ENCODE measurements around the gene ETV3L. TPM values are rescaled to one million over a fixed set of nuclear protein-coding genes. Genes with fewer than 3 reads are reported as not detected.

The ETV3L gene
- total RNA-seq, 4 donors from 2014 or later = not detected

DNA sequence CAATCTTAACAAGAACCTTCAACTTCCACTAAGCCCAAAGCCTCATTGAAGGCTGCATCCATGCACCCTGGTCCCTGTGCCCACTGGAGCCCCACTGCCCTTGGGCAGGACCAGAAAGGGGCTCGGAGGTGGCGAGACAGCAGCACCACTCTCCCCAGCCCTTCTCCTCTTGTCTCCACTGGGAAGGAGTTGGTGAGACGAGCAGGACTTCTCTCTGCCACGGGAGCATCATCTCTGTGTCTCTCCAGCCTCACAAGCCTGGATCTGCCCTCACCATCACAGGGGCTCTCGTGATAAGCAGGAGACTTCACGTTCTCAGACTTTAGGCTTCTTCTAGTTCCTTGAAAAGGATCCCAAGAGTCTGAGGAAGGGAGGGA, 7.2 kb upstream of the ETV3L start:
- Histone ChIP-seq H3K36me3 (no peaks in the 10 kb centered on the region), H3K27ac (no peak overlapping the region), H3K4me1 (peaks cover 0 to 9% (median 0%) of the 10 kb centered on the region in 3 donors), H3K27me3 (peaks cover 0 to 65% (median 0%) of the 10 kb centered on the region in 4 donors), H3K9me3 (no peaks in the 10 kb centered on the region), H3K4me3 (no peak overlapping the region)
- DNase-seq = no peak
- intact Hi-C loops (cut with DNase I) = no loop called here
- no peak for TF ChIP-seq POLR2A (IDR thresholded peaks at IDR 0.05)
- TF ChIP-seq, protein P1, sequence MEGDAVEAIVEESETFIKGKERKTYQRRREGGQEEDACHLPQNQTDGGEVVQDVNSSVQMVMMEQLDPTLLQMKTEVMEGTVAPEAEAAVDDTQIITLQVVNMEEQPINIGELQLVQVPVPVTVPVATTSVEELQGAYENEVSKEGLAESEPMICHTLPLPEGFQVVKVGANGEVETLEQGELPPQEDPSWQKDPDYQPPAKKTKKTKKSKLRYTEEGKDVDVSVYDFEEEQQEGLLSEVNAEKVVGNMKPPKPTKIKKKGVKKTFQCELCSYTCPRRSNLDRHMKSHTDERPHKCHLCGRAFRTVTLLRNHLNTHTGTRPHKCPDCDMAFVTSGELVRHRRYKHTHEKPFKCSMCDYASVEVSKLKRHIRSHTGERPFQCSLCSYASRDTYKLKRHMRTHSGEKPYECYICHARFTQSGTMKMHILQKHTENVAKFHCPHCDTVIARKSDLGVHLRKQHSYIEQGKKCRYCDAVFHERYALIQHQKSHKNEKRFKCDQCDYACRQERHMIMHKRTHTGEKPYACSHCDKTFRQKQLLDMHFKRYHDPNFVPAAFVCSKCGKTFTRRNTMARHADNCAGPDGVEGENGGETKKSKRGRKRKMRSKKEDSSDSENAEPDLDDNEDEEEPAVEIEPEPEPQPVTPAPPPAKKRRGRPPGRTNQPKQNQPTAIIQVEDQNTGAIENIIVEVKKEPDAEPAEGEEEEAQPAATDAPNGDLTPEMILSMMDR (IDR thresholded peaks at IDR 0.05) = no peak
- 51 to 63% methylated on average over 6 of the region's 6 CpGs for WGBS, 2 donors

DNA sequence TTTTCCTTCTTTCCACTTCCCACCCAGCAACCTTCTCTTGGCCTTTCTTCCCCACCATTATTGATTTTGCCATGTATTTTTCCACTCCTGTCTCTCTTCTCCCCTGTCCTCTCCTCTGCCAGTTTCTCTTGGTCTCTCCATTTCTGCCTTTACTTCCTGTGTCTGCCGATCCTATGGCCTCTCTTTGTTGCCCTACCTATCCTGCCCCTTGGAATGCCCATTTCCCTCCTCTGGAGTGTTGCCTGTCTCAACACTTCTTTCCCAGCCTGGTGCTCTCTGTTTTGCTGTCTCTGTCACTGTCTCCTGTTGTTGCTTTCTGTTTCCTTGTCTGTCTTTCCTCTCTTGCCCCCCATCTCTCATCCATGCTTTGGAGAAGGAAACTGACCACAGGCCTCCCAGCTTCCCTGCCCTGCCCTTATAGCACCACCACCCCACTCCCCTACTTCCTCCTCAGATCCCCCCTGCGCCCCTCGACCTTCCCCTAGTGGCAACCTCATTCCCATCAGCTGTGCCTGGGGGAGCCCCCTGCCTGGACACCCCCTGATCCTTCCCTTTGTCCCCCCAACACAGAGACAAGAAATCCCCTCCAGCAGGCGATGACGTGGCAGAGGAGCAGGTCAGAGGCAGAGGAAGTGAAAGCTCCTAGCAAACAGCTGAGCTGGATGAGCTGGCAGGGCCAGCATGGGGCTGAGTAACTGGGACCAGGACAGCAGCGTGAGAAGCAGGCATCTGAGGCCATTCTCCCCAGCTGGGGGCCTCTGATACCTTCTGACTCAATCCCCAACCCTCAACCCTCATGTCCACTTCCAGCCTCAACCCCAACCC, 6.6 kb upstream of the ETV3L start:
- Histone ChIP-seq H3K4me3 (no peak overlapping the region), H3K36me3 (no peaks in the 10 kb centered on the region), H3K4me1 (peaks cover 0 to 9% (median 0%) of the 10 kb centered on the region in 3 donors), H3K9me3 (no peaks in the 10 kb centered on the region), H3K27ac (no peak overlapping the region), H3K27me3 (peaks cover 0 to 59% (median 0%) of the 10 kb centered on the region in 4 donors)
- intact Hi-C loops (cut with DNase I) = no loop called here
- no peak for DNase-seq
- no peak for TF ChIP-seq POLR2A (IDR thresholded peaks at IDR 0.05)
- TF ChIP-seq, protein P1 (IDR thresholded peaks at IDR 0.05) = no peak
- 23 to 52% methylated on average over 3 to 6 of the region's 6 CpGs for WGBS, 2 donors

DNA sequence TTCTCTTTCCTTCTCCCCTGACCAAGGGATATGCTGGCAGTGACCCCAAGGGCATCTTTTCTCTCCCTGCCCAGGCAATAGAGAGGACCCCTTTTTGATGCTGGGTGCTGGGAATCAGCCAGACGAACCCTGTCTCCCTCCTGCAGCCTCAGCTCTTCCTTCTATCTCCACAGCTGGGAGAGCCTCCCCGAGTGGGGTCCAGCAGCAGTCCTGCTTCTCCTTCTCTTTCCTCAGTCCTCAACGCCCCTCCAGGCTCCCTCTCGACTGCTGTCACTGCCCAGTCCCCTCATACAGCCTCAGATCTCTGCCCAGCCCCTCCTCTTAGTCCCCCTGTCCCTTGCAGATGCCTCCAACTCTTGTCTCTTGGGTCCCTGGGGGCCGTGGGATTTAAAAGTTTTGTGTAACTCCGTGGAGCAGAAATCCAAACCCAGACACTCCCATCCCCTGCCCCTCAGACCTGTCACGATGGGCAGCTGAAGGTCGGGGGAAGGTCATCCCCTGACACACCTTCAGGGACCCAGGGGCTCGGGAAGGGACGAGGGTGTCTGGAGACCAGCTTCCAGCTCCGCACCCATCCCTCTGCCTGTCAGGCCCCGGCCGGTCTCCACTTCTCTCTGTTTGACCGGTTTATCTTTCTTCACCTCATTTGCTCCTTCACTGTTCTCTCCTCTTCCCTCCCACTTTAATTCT, 5.8 kb upstream of the ETV3L start:
- intact Hi-C loops (cut with DNase I) = no loop called here
- H3K27ac ChIP-seq = no peak overlapping the region
- peaks cover 0 to 52% (median 0%) of the 10 kb centered on the region in 4 donors for H3K27me3 ChIP-seq
- DNase-seq = no peak
- peaks cover 0 to 9% (median 0%) of the 10 kb centered on the region in 3 donors for H3K4me1 ChIP-seq
- 68 to 70% methylated on average over 13 to 14 of the region's 14 CpGs for WGBS, 2 donors
- no peaks in the 10 kb centered on the region for H3K36me3 ChIP-seq
- TF ChIP-seq, protein P1 (IDR thresholded peaks at IDR 0.05) = no peak
- no peak for TF ChIP-seq POLR2A (IDR thresholded peaks at IDR 0.05)
- H3K9me3 ChIP-seq = no peaks in the 10 kb centered on the region
- no peak overlapping the region for H3K4me3 ChIP-seq

DNA sequence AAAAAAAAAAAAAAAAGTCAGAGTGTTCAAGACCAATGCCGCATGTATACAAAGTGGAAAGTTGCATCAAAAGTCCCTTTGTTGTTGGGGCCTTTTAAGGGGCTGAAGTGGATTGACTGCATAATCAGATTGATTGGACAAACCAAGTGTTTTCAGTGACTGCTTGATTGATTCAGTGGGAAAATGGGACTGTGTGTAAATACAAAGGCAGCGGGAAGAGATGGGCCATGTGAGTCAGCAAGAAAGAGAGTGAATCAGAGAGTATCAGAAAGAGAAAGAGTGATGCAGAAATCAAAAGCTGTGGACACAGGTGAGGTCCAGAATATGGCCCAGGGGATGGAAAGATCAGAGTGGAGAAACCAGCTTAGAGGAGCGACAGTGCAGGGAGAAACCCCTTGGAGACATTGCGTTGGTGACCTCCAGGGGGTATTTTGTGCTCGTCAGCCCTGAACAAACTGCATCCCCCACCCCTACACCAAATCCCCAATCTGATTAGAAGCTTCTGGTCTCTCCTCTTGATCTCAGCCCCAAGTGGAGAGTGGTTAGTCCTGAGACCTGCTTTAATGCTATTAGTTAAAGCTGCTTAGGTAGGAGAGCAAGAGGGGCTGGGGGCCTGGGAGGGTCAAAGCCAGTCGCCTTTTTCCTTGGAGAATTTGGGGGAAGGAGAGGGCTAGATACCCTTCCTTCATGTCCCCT, 5.1 kb upstream of the ETV3L start:
- WGBS, 2 donors = 60 to 75% methylated on average over 6 of the region's 6 CpGs
- H3K27me3 ChIP-seq = peaks cover 0 to 46% (median 0%) of the 10 kb centered on the region in 4 donors
- intact Hi-C loops (cut with DNase I) = no loop called here

More for the DNA sequence above, 5.1 kb upstream of the ETV3L start:
- DNase-seq = no peak
- no peak overlapping the region for H3K27ac ChIP-seq
- H3K36me3 ChIP-seq = no peaks in the 10 kb centered on the region
- H3K4me3 ChIP-seq = no peak overlapping the region
- H3K9me3 ChIP-seq = no peaks in the 10 kb centered on the region
- no peak for TF ChIP-seq POLR2A (IDR thresholded peaks at IDR 0.05)
- TF ChIP-seq, protein P1 (IDR thresholded peaks at IDR 0.05) = no peak
- peaks cover 0 to 9% (median 0%) of the 10 kb centered on the region in 3 donors for H3K4me1 ChIP-seq
